ENCODE data around the gene AADACL4. TPM values are rescaled to one million over a fixed set of nuclear protein-coding genes. Genes with fewer than 3 reads are reported as not detected.

The AADACL4 gene
- total and polyA plus RNA-seq, 5 experiments from 2014 or later, result not detected

GRCh38 chr1:12619792-12620487 is 23.9 kb upstream of the AADACL4 start:
- ATAC-seq, result peak; percentile 26 to 27
- H3K4me3 Mint-ChIP-seq, result peak overlapping the region; percentile 96 to 100 (median 99)
- H3K4me1 Mint-ChIP-seq, result peaks cover 21 to 52% (median 41%) of the 10 kb centered on the region in 4 donors
- no peaks in the 10 kb centered on the region for H3K9me3 Mint-ChIP-seq
- peaks cover 0 to 7% (median 0%) of the 10 kb centered on the region in 5 donors for H3K27me3 Mint-ChIP-seq
- POLR2A ChIA-PET, result interaction anchor here (0.5 to 10.2 kb wide), 6 partner anchors 17 to 212 kb away, joined by 3 to 269 read pairs (median 12); no protein-coding TSS in a partner anchor
- peak; percentile 58 to 84 (median 75) for DNase-seq
- H3K36me3 Mint-ChIP-seq, result peaks cover 0 to 2% (median under 1%) of the 10 kb centered on the region in 3 donors
- peak overlapping the region in 9 of 10 donors; percentile 26 to 97 (median 82) for H3K27ac Mint-ChIP-seq

- Mint-ChIP-seq H3K9me3 (no peaks in the 10 kb centered on the region), H3K27ac (peak overlapping the region in 7 of 10 donors; percentile 19 to 86 (median 56)), H3K27me3 (peaks cover 0 to 7% (median 0%) of the 10 kb centered on the region in 5 donors), H3K4me1 (peaks cover 18 to 47% (median 35%) of the 10 kb centered on the region in 4 donors), H3K4me3 (peak overlapping the region in 8 of 10 donors; percentile 96 to 100 (median 99)), H3K36me3 (peaks cover 0 to 2% (median 0%) of the 10 kb centered on the region in 3 donors)
- POLR2A ChIA-PET, result interaction anchor here (0.5 to 10.2 kb wide), 4 partner anchors 18 to 213 kb away, joined by 3 to 269 read pairs (median 12); no protein-coding TSS in a partner anchor
- DNase-seq (peak in 3 of 10 donors; percentile 28 to 41 (median 33)), ATAC-seq (no peak)
These were observed 23.4 kb upstream of the AADACL4 start for GRCh38 chr1:12620488-12620865.

GRCh38 chr1:12620931-12621330 is 23.0 kb upstream of the AADACL4 start:
- H3K4me3 Mint-ChIP-seq, result peak overlapping the region in 2 of 10 donors; percentile 11 to 98
- DNase-seq, result no peak
- H3K27me3 Mint-ChIP-seq, result peaks cover 0 to 7% (median 0%) of the 10 kb centered on the region in 5 donors
- no peaks in the 10 kb centered on the region for H3K9me3 Mint-ChIP-seq
- H3K4me1 Mint-ChIP-seq, result peaks cover 13 to 42% (median 31%) of the 10 kb centered on the region in 4 donors
- H3K36me3 Mint-ChIP-seq, result peaks cover 0 to 2% (median 0%) of the 10 kb centered on the region in 3 donors
- no peak for ATAC-seq
- H3K27ac Mint-ChIP-seq, result peak overlapping the region in 5 of 10 donors; percentile 15 to 59 (median 50)
- POLR2A ChIA-PET, result interaction anchor here (0.5 to 10.2 kb wide), 2 partner anchors 18 to 955 kb away, joined by 3 to 269 read pairs; no protein-coding TSS in a partner anchor

GRCh38 chr1:12621346-12622335 is 22.2 kb upstream of the AADACL4 start:
- Mint-ChIP-seq H3K4me3 (peak overlapping the region in 1 of 10 donors; percentile 34), H3K27ac (peak overlapping the region in 2 of 10 donors; percentile 1 to 48), H3K36me3 (peaks cover 0 to 2% (median 0%) of the 10 kb centered on the region in 3 donors), H3K4me1 (peaks cover 9 to 40% (median 27%) of the 10 kb centered on the region in 4 donors), H3K9me3 (no peaks in the 10 kb centered on the region), H3K27me3 (peaks cover 0 to 7% (median 0%) of the 10 kb centered on the region in 5 donors)
- DNase-seq, result no peak
- POLR2A ChIA-PET, result interaction anchor here (0.5 to 10.2 kb wide), 2 partner anchors 19 to 956 kb away, joined by 3 to 269 read pairs; no protein-coding TSS in a partner anchor
- no peak for ATAC-seq

- ATAC-seq, result no peak
- Mint-ChIP-seq H3K27me3 (peaks cover 0 to 5% (median 0%) of the 10 kb centered on the region in 5 donors), H3K36me3 (peaks cover 0 to under 1% (median 0%) of the 10 kb centered on the region in 3 donors), H3K27ac (peak overlapping the region in 2 of 10 donors; percentile 1 to 30), H3K9me3 (no peaks in the 10 kb centered on the region), H3K4me1 (peaks cover 11 to 41% (median 31%) of the 10 kb centered on the region in 4 donors), H3K4me3 (peak overlapping the region in 1 of 10 donors; percentile 45)
- no peak for DNase-seq
- POLR2A ChIA-PET, result interaction anchor here (10.2 kb wide), 1 partner anchor 20 kb away, joined by 269 read pairs; no protein-coding TSS in a partner anchor
These were observed 21.4 kb upstream of the AADACL4 start for GRCh38 chr1:12622506-12622905.

- Mint-ChIP-seq H3K4me3 (no peak overlapping the region), H3K4me1 (peaks cover 2 to 29% (median 15%) of the 10 kb centered on the region in 4 donors), H3K36me3 (no peaks in the 10 kb centered on the region), H3K9me3 (no peaks in the 10 kb centered on the region), H3K27ac (peak overlapping the region in 2 of 10 donors; percentile 46 to 65), H3K27me3 (no peaks in the 10 kb centered on the region)
- DNase-seq (no peak), ATAC-seq (no peak)
- POLR2A ChIA-PET, result no interaction called here
These were observed 18.6 kb upstream of the AADACL4 start for GRCh38 chr1:12625276-12625675.

DNA sequence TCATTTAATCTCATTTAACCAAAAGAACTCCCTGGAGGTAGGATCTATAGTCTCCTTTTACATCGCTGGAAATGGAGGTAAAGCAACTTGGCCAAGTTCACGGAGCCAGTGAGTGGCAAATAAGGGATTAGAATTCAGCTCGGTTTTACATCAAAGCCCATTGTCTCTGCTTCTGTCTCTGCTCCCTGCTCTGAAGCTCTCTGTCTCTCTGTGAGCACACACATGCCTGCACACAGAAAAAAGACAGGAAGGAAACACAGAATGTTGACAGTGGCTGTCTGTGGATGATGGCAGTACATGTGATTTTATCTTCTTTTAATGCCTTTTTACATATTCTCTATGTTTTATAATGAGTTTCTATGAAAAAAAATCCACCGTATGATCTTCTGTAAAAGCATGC is 17.0 kb upstream of the AADACL4 start:
- Mint-ChIP-seq H3K36me3 (no peaks in the 10 kb centered on the region), H3K4me1 (peaks cover 0 to 15% (median 8%) of the 10 kb centered on the region in 4 donors), H3K4me3 (no peak overlapping the region), H3K27me3 (no peaks in the 10 kb centered on the region), H3K9me3 (no peaks in the 10 kb centered on the region), H3K27ac (peak overlapping the region in 4 of 10 donors; percentile 0 to 62 (median 38))
- ATAC-seq, result no peak
- DNase-seq, result no peak
- POLR2A ChIA-PET, result interaction anchor here (0.9 kb wide), 1 partner anchor 14 kb away, joined by 4 read pairs; no protein-coding TSS in a partner anchor

- no peaks in the 10 kb centered on the region for H3K36me3 Mint-ChIP-seq
- peaks cover 0 to 13% (median 7%) of the 10 kb centered on the region in 4 donors for H3K4me1 Mint-ChIP-seq
- POLR2A ChIA-PET, result no interaction called here
- peak overlapping the region in 5 of 10 donors; percentile 0 to 73 (median 46) for H3K27ac Mint-ChIP-seq
- DNase-seq (no peak), ATAC-seq (no peak)
- H3K9me3 Mint-ChIP-seq, result no peaks in the 10 kb centered on the region
- H3K4me3 Mint-ChIP-seq, result no peak overlapping the region
- H3K27me3 Mint-ChIP-seq, result peaks cover 0 to 1% (median 0%) of the 10 kb centered on the region in 5 donors
These were observed 16.6 kb upstream of the AADACL4 start for GRCh38 chr1:12627296-12627695.

- no peak overlapping the region for H3K27ac Mint-ChIP-seq
- H3K4me1 Mint-ChIP-seq, result peaks cover 6 to 17% (median 10%) of the 10 kb centered on the region in 4 donors
- no peak overlapping the region for H3K4me3 Mint-ChIP-seq
- no peak for DNase-seq
- H3K9me3 Mint-ChIP-seq, result no peaks in the 10 kb centered on the region
- POLR2A ChIA-PET, result interaction anchor here (1.3 kb wide), 1 partner anchor 12 kb away, joined by 4 read pairs; the partner anchor contains the start of gene DHRS3
- H3K27me3 Mint-ChIP-seq, result peaks cover 0 to 9% (median 0%) of the 10 kb centered on the region in 5 donors
- H3K36me3 Mint-ChIP-seq, result no peaks in the 10 kb centered on the region
- ATAC-seq, result no peak
These were observed 14.4 kb upstream of the AADACL4 start for GRCh38 chr1:12629511-12629956.

DNA sequence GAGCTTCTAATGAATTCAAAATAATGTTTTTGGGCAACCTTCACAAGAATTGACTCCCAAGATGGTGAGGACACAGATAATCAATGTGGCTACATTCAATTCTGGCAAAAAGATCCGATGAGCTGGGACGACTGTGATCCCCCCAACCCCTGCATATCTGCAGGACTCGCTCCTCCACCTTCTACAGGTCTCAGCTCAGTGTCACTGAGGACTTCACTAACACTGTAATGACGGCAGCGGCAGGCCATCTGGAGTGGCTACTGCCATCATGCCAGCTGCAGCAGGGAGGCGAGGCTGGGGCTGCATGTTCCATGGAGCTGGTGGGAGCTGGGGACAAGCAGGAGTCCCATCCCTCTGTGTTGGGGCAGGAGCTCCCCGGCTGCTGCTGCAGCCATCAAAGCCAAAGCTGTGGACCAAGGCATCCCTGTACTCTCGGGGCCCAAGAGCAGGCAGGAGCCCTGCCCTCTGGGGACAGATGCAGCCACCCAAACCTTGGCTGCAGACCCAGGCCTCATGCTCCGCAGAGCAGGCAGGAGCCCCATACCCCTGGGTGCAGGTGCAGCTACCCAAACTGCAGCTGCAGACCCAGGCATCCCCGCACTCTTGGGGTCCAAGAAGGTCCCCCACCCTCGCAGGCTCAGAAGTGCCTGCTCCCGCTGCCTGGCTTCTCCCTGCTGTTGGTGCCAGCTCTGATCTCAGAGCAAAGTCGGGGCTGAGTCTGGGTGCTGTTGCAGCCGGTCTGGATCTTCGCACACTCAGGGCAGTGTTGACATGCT is 13.7 kb upstream of the AADACL4 start:
- no peaks in the 10 kb centered on the region for H3K9me3 Mint-ChIP-seq
- peaks cover 0 to 13% (median 4%) of the 10 kb centered on the region in 5 donors for H3K27me3 Mint-ChIP-seq
- H3K4me3 Mint-ChIP-seq, result no peak overlapping the region
- H3K27ac Mint-ChIP-seq, result peak overlapping the region in 1 of 10 donors; percentile 22
- DNase-seq, result no peak
- POLR2A ChIA-PET, result interaction anchor here (1.3 kb wide), 1 partner anchor 12 kb away, joined by 4 read pairs; the partner anchor contains the start of gene DHRS3
- no peaks in the 10 kb centered on the region for H3K36me3 Mint-ChIP-seq
- no peak for ATAC-seq
- peaks cover 7 to 19% (median 12%) of the 10 kb centered on the region in 4 donors for H3K4me1 Mint-ChIP-seq

GRCh38 chr1:12630946-12631530 is 12.8 kb upstream of the AADACL4 start:
- H3K9me3 Mint-ChIP-seq, result no peaks in the 10 kb centered on the region
- ATAC-seq (no peak), DNase-seq (no peak)
- H3K27me3 Mint-ChIP-seq, result peaks cover 0 to 18% (median 6%) of the 10 kb centered on the region in 5 donors
- no peak overlapping the region for H3K27ac Mint-ChIP-seq
- POLR2A ChIA-PET, result no interaction called here
- peaks cover 10 to 21% (median 14%) of the 10 kb centered on the region in 4 donors for H3K4me1 Mint-ChIP-seq
- H3K36me3 Mint-ChIP-seq, result no peaks in the 10 kb centered on the region
- no peak overlapping the region for H3K4me3 Mint-ChIP-seq

All from naive thymus-derived CD8-positive, alpha-beta T cell (primary cell).